ENCODE data around the gene LY6G6C. TPM values are rescaled to one million over a fixed set of nuclear protein-coding genes. Genes with fewer than 3 reads are reported as not detected.
A peak's percentile ranks its signal among the peaks of the same experiment; 100 is the strongest.

The LY6G6C gene
- total RNA-seq, 4 donors from 2014 or later = not detected

- WGBS, 2 donors (ENCODE audit: low coverage in 1 of 2) = 19 to 33% methylated on average over 6 of the region's 6 CpGs
- Histone ChIP-seq H3K27ac (peak overlapping the region in 3 of 4 donors; percentile 90 to 93 (median 92)), H3K4me3 (no peak overlapping the region), H3K27me3 (no peaks in the 10 kb centered on the region), H3K4me1 (peaks cover 3 to 58% (median 25%) of the 10 kb centered on the region in 3 donors), H3K9me3 (no peaks in the 10 kb centered on the region), H3K36me3 (peaks cover 0 to 11% of the 10 kb centered on the region in 2 donors)
- TF ChIP-seq POLR2A (IDR thresholded peaks at IDR 0.05) (no peak), EP300 (IDR thresholded peaks at IDR 0.05) (no peak), CTCF (IDR thresholded peaks at IDR 0.05) (no peak), POLR2AphosphoS5 (IDR thresholded peaks at IDR 0.05) (no peak)
- no peak for ATAC-seq
Measured at GRCh38 chr6:31737991-31738979, 16.7 kb upstream of the LY6G6C start.

- TF ChIP-seq CTCF (IDR thresholded peaks at IDR 0.05) = no peak
- no peak for TF ChIP-seq EP300 (IDR thresholded peaks at IDR 0.05)
- TF ChIP-seq POLR2A (IDR thresholded peaks at IDR 0.05) = no peak
- no peak for TF ChIP-seq POLR2AphosphoS5 (IDR thresholded peaks at IDR 0.05)
- Histone ChIP-seq H3K4me1 (peaks cover 3 to 67% (median 25%) of the 10 kb centered on the region in 3 donors), H3K4me3 (no peak overlapping the region), H3K27me3 (no peaks in the 10 kb centered on the region), H3K27ac (peak overlapping the region in 3 of 4 donors; percentile 90 to 93 (median 92)), H3K36me3 (peaks cover 0 to 19% of the 10 kb centered on the region in 2 donors), H3K9me3 (no peaks in the 10 kb centered on the region)
- ATAC-seq = no peak
- WGBS, 2 donors (ENCODE audit: low coverage in 1 of 2) = 29 to 41% methylated on average over 1 to 7 of the region's 7 CpGs
Measured at GRCh38 chr6:31737315-31737990, 15.9 kb upstream of the LY6G6C start.

- TF ChIP-seq EP300 (IDR thresholded peaks at IDR 0.05) = no peak
- no peak for TF ChIP-seq POLR2AphosphoS5 (IDR thresholded peaks at IDR 0.05)
- TF ChIP-seq POLR2A (IDR thresholded peaks at IDR 0.05) = no peak
- TF ChIP-seq CTCF (IDR thresholded peaks at IDR 0.05) = no peak
- no peaks in the 10 kb centered on the region for H3K9me3 ChIP-seq
- H3K4me1 ChIP-seq = peaks cover 3 to 73% (median 25%) of the 10 kb centered on the region in 3 donors
- no peaks in the 10 kb centered on the region for H3K27me3 ChIP-seq
- peak overlapping the region; percentile 79 to 93 (median 91) for H3K27ac ChIP-seq
- no peak for ATAC-seq
- peak overlapping the region; percentile 61 to 71 for H3K4me3 ChIP-seq
- H3K36me3 ChIP-seq = peaks cover 0 to 25% of the 10 kb centered on the region in 2 donors
- 0% methylated on average over 1 to 2 of the region's 10 CpGs for WGBS, 2 donors (ENCODE audit: low coverage in 1 of 2)
Measured at GRCh38 chr6:31736768-31737314, 15.3 kb upstream of the LY6G6C start.

- TF ChIP-seq EP300 (IDR thresholded peaks at IDR 0.05) = no peak
- peak; percentile 86 to 88 for TF ChIP-seq POLR2A (IDR thresholded peaks at IDR 0.05)
- TF ChIP-seq POLR2AphosphoS5 (IDR thresholded peaks at IDR 0.05) = peak; percentile 96
- no peak for TF ChIP-seq CTCF (IDR thresholded peaks at IDR 0.05)
- peak within 1 kb of the TSS; percentile 79 to 93 (median 91) for H3K27ac ChIP-seq
- peak; percentile 69 for ATAC-seq
- H3K36me3 ChIP-seq = peaks cover 0 to 32% of the 10 kb centered on the region in 2 donors
- H3K4me3 ChIP-seq = peak within 1 kb of the TSS; percentile 61 to 71
- no peaks in the 10 kb centered on the region for H3K27me3 ChIP-seq
- no peaks in the 10 kb centered on the region for H3K9me3 ChIP-seq
- 0 to 3% methylated on average over 2 to 10 of the region's 24 CpGs for WGBS, 2 donors (ENCODE audit: low coverage in 1 of 2)
- H3K4me1 ChIP-seq = peaks cover 3 to 78% (median 25%) of the 10 kb centered on the region in 3 donors
Measured at GRCh38 chr6:31736021-31736767, 14.6 kb upstream of the LY6G6C start, which contains the start of gene CLIC1. TSS of gene CLIC1 (minus strand) at chr6:31736530. CDS start at chr6:31736300, 230 bp downstream.

All from gastroesophageal sphincter (tissue), 4 donors.